GM20000 (cell line): ENCODE results near the gene FBP1.

ENCODE experiments used
- DNase-seq: peaks from one replicate; pipeline ENCODE4 v3.0.0; 2012; ENCODE audit warnings: low spot score
- CTCF ChIP-seq: IDR thresholded peaks from 2 replicates; pipeline ENCODE4 v1.5.1; 2012; ENCODE audit warnings: mild to moderate bottlenecking, control low read depth; ENCODE audit errors: extremely low read depth, missing control alignments

FBP1 gene

GRCh38 chr9:94630833-94631232 lies 8.5 kb downstream of the FBP1 start:
- TF ChIP-seq CTCF = no peak
- no peak for DNase-seq

- TF ChIP-seq CTCF = no peak
These were observed 9.0 kb downstream of the FBP1 start for GRCh38 chr9:94630281-94630680.

DNA sequence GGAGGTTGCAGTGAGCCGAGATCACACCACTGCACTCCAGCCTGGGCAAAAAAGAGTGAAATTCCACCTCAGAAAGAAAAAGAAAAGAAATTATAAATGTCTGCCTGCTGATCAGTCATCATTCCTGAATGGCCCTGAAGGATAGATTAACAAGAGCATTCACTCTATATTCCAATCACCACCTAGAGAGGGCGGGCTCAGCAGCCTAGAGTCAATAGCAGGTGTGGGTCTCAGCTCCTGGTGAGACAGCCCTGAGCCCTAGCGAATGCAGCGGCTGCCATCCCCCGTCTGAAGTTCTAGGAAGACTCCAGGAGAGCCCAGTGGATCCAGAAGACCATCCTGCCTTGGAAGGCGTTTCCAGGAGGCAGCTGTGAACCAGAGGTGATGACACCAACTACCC lies 12.0 kb downstream of the FBP1 start:
- no peak for TF ChIP-seq CTCF

More at GRCh38 chr9:94630281-94630680, 9.0 kb downstream of the FBP1 start:
- DNase-seq = no peak

DNA sequence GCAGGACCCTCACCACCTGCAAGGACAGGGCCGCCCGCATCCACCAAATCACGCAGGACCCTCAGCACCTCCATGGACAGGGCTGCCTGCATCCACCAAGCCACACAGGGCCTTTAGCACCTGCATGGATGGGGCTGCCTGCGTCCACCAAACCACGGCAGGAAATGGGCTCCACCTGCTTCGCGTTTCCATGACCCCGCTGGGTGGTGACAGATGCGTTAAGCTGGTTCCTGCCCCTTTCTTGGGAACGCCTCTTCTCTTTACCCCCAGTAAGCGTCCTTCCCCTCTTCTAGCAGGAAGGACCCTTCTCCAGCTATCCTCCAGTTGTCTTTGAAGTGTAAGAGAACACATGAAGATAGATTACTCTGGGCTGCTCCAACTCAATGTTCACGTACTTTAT lies 13.5 kb downstream of the FBP1 start:
- no peak for TF ChIP-seq CTCF

More for the DNA sequence above, 12.0 kb downstream of the FBP1 start:
- no peak for DNase-seq

DNA sequence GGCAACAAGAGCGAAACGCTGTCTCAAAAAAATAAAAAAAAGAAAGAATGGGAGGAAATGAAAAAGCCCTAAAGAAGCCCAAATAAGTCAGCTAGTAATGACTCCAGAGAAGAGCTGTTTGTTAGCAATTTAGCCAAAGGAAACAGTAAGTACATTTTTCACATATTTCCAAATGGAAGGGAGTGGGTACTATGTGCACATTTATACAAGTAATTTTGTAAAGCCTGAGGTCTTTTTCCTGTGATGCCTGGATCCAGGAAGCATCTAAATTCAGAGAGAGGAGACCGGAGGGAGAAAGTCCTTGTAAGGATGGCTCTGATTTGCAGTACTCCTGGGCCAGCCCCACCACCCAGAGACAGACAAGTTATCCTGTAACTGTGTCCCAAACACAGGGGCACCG lies 14.7 kb downstream of the FBP1 start:
- no peak for TF ChIP-seq CTCF
- DNase-seq = no peak

More for the DNA sequence above, 13.5 kb downstream of the FBP1 start:
- no peak for DNase-seq

DNA sequence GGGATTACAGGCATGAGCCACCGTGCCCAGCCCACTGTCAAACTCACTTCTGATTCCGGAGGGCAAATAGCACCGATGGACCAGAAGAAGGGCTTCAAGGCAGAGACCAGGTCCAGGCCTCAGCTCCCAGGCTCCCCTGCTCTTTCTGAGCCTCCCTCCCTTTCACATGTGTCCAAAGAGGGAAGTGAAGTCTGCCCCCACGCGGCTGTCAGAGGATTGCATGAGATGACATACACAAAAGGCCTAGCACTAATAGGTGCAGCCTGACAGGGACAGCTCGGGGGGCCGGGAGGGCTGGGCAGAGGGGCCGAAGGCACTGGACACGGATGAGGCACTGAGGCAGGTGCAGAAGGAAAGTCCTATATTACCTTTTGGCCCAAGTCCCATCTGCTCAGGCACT lies 16.1 kb downstream of the FBP1 start:
- TF ChIP-seq CTCF = peak; percentile 56

DNA sequence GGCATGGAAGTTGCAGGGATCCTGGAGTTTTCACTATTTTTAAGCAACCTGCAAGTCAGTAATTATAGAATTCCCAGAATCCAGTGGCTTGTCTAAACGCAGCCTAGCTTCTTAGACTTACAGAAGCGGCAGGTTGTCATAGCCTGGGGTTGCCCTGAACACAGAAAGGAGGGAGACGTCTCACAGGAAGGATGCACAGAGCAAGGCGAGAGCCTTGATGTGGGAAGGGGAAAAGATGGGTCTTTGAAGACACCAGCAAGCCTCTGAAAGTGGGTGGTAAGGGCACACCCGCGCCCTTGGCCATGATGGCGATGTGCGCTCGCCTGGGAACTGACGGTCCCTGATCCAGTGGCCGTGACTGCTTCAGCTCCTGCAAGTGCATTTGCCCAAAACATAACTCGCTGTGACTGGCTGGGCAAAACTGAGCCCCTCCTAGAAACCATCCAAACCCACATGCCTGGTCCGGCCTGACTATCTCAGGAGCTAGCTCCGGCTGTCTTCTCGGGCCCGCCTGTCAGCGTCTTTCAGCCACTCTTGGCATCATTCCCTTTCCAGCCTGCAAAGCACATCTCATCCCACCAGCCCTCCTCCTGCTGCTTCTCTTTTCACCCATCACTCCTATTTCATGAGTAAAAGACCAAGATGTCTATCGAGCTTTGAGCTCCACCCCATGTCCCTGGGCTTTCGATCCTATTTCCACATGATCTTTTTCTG lies 17.1 kb downstream of the FBP1 start:
- no peak for TF ChIP-seq CTCF
- no peak for DNase-seq

More for the DNA sequence above, 16.1 kb downstream of the FBP1 start:
- DNase-seq = peak; percentile 68
